C1 segment of cervical spinal cord (tissue), 14 donors: ENCODE measurements around the gene NAV2.

Experiments
- DNase-seq, 14 donors: peaks; one replicate each; lab custom pipeline; 2025; lab: John Stamatoyannopoulos, UW

The NAV2 gene

DNA sequence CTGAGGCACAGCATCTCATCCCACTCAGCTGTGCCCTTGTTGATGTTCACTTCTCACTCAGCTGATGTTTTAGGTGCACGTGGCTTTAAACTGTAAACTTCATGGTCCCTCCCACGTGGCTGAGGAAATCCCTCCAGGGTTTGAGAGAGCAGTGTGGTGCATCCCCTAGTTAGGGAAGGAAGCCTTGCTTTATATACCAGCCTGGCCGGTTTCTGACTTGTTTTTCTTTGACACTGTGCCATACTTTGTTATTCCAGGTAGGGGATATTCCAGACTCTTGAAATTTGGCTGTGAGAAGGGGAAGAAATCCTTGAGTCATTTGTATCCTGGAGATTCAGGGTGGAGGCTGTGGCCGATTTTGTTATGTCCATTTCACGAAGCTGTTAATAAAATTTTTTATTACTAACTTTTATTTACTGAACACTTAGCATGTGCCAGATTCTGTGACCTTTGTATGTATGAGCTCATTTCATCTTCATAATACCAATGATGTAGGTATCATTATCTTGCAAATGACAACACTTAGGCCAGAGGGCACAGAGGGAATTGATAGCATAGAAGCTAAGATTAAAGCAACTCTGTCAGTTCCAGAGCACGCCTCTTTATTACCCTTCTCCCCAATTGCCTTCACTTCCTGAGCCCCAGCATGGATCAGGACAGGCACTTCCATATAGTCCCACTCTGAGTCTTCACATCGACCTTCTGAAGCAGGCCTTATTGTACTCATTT, 116.6 kb downstream of the NAV2 start:
- no peak for DNase-seq

GRCh38 chr11:19832086-19832750, 119.6 kb downstream of the NAV2 start:
- peak in 7 of 14 donors; percentile 10 to 89 (median 27) for DNase-seq

DNA sequence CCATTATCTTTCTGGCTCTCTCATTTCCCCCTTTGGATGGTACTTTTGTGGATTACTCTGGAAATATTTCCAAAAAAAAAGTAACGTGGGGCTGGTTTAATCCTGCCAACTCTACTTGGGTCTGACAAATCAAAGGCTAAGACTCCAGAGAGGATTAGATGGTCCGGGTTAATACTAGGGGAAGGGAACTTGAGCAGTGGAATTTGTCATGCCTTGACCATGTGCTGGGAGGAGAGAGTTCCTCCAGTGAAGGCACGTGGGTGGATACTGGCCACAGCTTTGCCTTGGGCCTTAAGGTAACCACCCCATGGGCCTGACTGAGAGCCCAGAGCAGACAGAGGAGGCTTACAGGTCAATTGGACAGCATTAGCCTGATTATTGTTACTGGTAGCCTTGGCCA, 120.3 kb downstream of the NAV2 start:
- DNase-seq: no peak

DNA sequence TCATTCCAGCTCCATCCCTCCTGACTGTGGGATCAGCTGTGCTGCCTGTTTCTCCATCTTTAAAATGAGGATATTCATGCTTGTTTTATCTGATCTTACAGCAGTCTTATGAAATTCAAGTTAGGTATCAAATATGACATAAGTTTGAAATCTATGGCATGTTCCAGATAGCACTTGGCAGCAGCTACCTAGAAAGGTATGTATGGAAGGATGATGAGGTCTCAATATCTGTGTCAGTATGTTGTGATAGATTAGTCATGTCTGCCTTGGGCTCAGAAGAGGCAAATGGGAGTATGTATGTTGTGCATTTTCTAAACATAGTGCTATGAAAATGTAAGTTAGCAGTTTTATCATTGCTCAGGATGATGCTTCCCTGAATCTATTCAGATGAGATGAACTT, 122.1 kb downstream of the NAV2 start:
- no peak for DNase-seq

DNA sequence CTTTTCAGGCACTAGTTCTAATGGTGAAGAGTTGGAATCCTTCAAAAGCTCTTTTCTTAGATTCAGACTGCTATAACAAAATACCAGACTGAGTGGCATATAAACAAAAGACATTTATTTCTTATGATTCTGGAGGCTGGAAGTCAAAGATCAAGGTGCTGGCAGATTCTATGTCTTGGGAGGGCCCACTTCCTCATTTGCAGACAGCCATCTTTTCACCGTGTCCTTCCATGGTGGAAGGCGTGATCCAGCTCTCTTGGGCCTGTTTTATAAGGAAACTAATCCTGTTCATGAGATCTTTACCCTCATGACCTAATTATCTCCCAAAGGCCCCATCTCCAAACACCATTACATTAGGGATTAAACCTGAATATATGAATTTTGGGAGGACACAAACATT, 124.0 kb downstream of the NAV2 start:
- no peak for DNase-seq

DNA sequence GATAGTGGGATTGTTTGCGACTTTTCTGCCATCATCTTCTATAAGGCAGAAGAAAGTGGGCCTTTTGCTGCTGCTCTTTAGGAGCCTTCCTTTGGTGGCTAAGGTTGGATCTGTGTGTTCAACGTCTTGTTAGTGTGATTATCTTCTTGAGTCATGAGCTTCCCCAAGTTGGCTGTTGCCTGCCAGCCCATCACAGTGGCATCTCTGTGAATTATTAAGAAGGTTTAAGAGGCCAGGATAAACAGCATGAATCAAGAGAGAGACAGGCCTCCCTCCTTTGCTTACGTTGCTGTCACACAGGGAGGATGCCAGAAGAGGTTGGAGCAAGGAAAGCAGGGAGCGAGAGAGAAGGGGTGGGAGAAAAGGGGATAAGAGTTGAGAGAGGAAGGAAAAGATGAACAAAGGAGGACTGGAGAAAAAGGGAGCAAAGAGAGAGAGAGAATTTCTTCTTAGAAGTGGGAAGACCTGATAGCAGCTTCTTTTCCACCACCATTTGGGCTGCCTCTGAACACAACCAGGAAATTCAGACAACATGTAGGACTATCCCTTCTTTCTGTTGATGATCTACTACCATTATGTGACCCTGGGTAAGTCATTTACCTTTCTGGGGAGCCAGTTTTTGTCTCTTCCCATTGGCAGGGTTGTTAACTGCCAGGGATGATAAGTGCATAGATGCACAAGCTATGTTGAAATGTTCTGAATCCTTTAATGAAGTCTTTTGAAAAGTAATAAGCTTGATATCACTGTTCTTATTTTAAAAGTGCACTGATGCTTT, 126.5 kb downstream of the NAV2 start:
- no peak for DNase-seq

GRCh38 chr11:19840961-19841360, 128.3 kb downstream of the NAV2 start:
- no peak for DNase-seq

- DNase-seq: no peak
These were observed 129.9 kb downstream of the NAV2 start for GRCh38 chr11:19842505-19842904.

- DNase-seq: no peak
These were observed 130.4 kb downstream of the NAV2 start for GRCh38 chr11:19843079-19843478.

DNA sequence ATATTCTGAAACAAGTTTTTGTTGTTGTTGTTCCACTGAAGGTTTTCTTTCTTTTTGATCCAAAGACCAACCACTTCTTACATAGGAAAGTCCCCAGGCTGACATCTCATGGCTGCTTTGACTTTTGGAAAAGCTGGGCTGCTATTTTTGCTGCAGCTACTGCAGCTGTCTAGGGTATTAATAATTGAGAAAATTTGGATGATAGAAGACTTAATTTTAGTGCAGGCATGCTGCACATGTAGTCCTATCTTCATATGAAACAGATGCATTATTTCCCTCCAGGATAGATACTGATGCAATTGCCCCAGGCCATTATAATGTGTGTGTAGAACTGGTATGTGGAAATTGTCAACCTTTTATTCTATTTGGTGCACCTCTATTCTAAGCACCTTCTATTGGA, 131.4 kb downstream of the NAV2 start:
- no peak for DNase-seq

DNA sequence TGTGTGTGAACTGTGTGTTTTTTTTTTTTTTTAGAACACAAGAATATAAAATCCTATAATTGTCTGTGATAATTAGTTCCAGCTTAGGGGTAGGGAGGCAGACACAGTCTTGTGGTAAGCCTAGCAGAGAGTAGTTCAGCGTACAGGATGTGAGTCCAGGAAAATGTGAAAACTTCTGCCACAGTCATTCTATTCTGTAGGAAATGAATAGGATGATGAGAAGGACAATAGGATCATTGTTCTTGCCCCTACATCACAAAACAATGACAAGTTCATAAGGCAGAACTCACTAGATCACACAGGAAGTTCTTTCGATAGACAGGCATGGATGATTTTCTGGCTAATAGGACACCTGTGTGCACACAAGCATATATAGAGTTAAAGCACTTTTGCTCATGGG, 132.2 kb downstream of the NAV2 start:
- peak in 1 of 14 donors; percentile 14 for DNase-seq

GRCh38 chr11:19845626-19846025, 133.0 kb downstream of the NAV2 start:
- DNase-seq: no peak

DNA sequence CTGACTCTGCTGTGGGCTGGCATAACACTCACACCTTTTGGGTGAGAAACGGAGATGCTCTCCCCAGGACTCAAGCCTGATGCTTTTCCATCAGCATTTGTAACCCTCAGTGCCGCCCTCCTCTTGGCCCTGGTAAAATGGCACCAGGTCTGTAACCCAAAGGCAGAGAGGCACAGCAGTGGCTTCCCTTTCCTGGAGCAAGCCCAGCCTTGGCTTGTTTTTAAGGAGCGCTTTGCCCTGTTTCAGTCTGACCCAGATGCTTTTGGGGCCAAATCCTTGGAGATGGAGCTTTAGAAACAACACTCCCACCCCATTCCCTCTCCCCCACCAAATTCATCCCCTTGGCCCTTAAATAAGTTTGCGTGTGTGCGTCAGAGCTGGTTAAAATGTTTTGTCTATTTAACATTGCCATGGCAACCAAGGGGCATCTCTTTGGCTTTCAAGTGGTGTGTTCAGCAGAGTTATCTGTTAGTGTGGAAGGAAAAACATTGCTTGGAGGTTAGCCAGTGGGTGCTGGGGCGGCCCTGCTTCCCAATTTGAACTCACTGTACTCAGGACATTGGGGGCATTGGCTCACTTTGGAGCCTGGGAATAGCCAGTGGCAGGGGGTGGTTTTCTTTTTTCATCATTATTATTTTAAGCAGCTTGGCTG, 134.1 kb downstream of the NAV2 start:
- peak in 5 of 14 donors; percentile 17 to 79 (median 28) for DNase-seq

- no peak for DNase-seq
These were observed 135.6 kb downstream of the NAV2 start for GRCh38 chr11:19848219-19848618.

DNA sequence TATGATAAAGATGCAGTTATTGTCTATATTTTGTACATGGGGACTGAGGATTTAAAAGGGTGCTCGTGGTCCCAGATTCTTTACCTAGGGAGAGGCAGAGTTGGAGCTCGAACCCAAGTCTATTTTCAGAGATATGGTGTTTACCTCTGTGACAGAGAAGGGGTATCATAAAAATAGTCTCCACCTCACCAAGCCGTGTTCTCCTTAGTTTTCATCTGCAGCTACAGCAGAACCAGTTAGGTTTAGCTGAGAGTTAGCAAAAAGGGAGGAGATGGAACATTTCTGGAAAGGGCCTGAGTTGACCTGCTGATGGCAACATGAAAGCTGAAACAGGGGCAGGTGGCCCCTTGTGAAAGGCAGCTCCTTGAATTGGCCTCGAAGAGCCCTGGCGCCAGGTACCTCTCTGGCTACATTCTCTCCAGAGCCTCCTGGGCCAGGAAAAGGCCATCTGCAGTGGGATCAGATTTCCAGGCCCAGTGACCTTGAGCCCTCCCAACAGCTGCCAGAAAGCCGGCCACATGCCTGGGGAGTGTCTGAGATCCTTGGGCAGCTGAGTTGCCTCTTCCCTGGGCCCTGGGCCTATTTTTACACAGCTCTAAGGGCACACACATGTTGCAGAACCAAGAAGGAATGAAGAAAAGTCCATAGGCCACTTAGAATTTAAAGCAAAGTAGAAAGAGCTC, 136.6 kb downstream of the NAV2 start:
- peak in 1 of 14 donors; percentile 33 for DNase-seq

DNA sequence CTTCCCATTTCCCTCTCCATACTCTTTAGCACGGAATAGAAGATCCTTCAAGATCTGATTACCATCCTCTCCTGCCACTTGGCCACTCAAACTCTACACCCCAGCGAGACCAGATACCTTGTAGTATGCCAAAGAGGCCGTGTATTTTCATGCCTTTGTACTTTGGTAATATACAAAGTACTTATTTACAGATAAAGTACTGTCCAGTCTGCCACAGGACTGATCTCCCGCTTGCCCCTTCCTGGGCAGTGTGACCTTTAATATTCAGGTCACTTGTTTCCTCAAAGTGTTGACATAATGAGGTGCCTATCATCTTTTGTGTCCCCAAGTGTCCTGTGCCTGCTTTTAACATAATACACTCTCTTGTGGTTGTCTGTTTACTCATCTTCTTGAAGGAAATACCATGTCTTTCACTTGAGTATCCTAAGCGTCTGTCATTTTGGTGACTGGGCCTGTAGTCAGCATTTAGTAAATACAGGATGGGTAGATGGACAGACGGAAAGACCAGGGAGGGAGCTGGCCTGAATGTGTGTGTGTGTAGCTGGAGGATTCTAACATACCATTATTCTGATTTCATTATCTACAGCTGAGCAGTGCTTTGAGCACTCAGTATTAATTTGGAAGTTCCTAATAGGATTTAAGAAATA, 137.4 kb downstream of the NAV2 start:
- no peak for DNase-seq

DNA sequence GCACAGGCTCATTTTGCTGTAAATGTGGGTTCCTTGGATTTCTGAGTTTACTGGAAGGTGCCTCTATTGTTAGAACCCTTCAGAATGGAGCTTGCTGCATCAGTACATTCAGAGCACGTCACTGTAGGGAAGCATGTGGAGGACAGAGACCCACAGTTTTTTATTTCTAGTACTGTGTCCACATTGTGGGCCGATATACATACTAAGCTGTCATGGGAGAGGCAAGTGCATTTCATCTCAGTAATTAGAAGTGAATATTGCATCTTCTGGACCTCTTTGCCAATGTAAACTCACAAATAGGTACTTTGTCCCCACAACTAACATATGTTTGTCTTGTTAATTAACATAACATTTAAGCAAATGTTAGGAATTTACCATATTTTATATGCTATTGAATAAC, 139.7 kb downstream of the NAV2 start:
- DNase-seq: no peak

- DNase-seq: no peak
These were observed 140.4 kb downstream of the NAV2 start for GRCh38 chr11:19853016-19853415.

DNA sequence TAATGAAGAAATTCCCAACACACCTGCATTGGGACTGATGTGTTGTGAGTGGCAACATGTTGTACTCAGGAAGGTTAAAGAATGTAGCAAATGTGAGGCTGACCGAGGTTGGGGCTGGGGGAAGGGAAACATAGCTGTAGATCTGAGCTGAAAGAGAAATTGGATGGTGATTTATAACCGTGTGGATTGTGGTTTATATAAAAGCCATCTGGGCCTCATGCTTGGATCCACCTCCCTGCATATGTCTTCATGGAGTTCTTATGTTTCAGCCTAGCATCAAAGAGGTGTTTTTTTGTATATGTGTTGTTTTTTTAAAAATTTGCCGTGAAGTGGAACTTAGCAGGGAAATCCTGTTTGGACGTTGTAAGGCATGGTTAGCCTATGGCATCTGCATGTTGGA, 141.3 kb downstream of the NAV2 start:
- DNase-seq: no peak

- peak in 1 of 14 donors; percentile 24 for DNase-seq
These were observed 148.5 kb downstream of the NAV2 start for GRCh38 chr11:19861171-19861570.

DNA sequence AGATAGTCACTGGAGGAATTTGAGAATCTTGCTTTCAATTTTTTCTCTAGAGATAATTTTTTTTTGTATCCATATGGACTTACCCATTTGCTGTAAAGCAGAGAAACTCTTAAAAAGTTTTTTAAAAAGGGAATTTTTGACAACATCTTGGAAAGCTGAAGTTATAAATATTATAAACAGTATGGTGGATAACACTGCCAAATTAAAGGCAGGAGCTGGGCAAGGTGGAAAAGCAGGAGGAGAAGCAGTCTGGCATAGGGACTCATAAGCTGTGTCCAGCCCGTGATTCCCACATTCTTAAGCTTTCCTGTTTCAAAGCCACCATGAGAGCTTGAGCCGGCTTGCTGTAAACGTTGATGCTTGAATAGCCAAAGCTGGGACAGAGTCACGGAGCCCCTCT, 149.5 kb downstream of the NAV2 start:
- DNase-seq: no peak
